DOHH2 (cell line): ENCODE data around the gene APOL5.
A peak's percentile ranks its signal among the peaks of the same experiment; 100 is the strongest.

Experiments
- H3F3A ChIP-seq: fragments of 200-600 bp; sonication (generic), shearing (Covaris generic); 2 replicates; pipeline ENCODE4 v1.6.0; 2016; ENCODE audit warnings: antibody characterized with exemption, mild to moderate bottlenecking; ENCODE audit not compliant: control insufficient read depth, insufficient read depth
- H3K27ac ChIP-seq: fragments of 200-600 bp; sonication (generic); 2 replicates; pipeline ENCODE4 v1.5.1; 2014; ENCODE audit warnings: low read depth, mild to moderate bottlenecking, low read length, moderate library complexity
- H3K27me3 ChIP-seq: fragments of 200-600 bp; sonication (generic); 2 replicates; pipeline ENCODE4 v1.6.1; 2014; ENCODE audit warnings: mild to moderate bottlenecking, low read length, mixed read lengths; ENCODE audit not compliant: control insufficient read depth
- H3K36me3 ChIP-seq: fragments of 200-600 bp; sonication (generic); 2 replicates; pipeline ENCODE4 v1.6.1; 2014; ENCODE audit warnings: mild to moderate bottlenecking, low read length, moderate library complexity, mixed read lengths; ENCODE audit not compliant: control insufficient read depth
- H3K4me1 ChIP-seq: fragments of 200-600 bp; sonication (generic); 2 replicates; pipeline ENCODE4 v1.6.1; 2014; ENCODE audit warnings: mild to moderate bottlenecking, low read length, mixed read lengths; ENCODE audit not compliant: control insufficient read depth
- H3K4me2 ChIP-seq: fragments of 200-600 bp; sonication (generic); 2 replicates; pipeline ENCODE4 v1.6.0; 2014; ENCODE audit warnings: mild to moderate bottlenecking, low read length, moderate library complexity
- H3K4me3 ChIP-seq: fragments of 200-600 bp; sonication (generic); 2 replicates; pipeline ENCODE4 v1.5.1; 2014; ENCODE audit warnings: mild to moderate bottlenecking, low read length, mixed read lengths
- H3K79me2 ChIP-seq: fragments of 200-600 bp; sonication (generic); 2 replicates; pipeline ENCODE4 v1.6.1; 2014; ENCODE audit warnings: mild to moderate bottlenecking, low read length, mixed read lengths; ENCODE audit not compliant: control insufficient read depth
- H3K9me2 ChIP-seq: fragments of 200-600 bp; sonication (generic); replicated peaks from 2 replicates; pipeline ENCODE4 v1.6.1; 2014; ENCODE audit warnings: mild to moderate bottlenecking, low read length, mixed read lengths; ENCODE audit not compliant: control insufficient read depth
- H3K9me3 ChIP-seq: fragments of 200-600 bp; sonication (generic); 2 replicates; pipeline ENCODE4 v1.6.1; 2014; ENCODE audit warnings: antibody characterized with exemption, low read length, mixed read lengths; ENCODE audit not compliant: control insufficient read depth, insufficient read depth
- H4K20me1 ChIP-seq: fragments of 200-600 bp; sonication (generic); 2 replicates; pipeline ENCODE4 v1.6.0; 2014; ENCODE audit warnings: low read depth, mild to moderate bottlenecking, antibody characterized with exemption, low read length, moderate library complexity; ENCODE audit not compliant: control insufficient read depth, insufficient read depth
- CTCF ChIP-seq: fragments of 200-600 bp; sonication (generic); IDR thresholded peaks from one replicate; pipeline ENCODE4 v1.5.1; 2014; ENCODE audit warnings: antibody characterized with exemption, mild to moderate bottlenecking, low read depth, low read length; ENCODE audit not compliant: poor library complexity, severe bottlenecking
- EZH2phosphoT487 ChIP-seq: fragments of 200-600 bp; sonication (generic); IDR thresholded peaks from 2 replicates; pipeline ENCODE4 v1.6.1; 2017; ENCODE audit warnings: borderline replicate concordance, mild to moderate bottlenecking, antibody characterized with exemption, low read length, moderate library complexity, mixed read lengths

Gene APOL5

GRCh38 chr22:35729309-35729698, 11.6 kb downstream of the APOL5 start:
- Histone ChIP-seq H3K9me3 (no peaks in the 10 kb centered on the region), H3K9me2 (no peaks in the 10 kb centered on the region), H3K4me3 (peak overlapping the region; percentile 55), H3F3A (0 out of 2 replicates have a peak, but pooled peaks cover 3% of the 10 kb centered on the region), H3K36me3 (no peaks in the 10 kb centered on the region), H4K20me1 (no peaks in the 10 kb centered on the region), H3K27ac (peak overlapping the region; percentile 50), H3K79me2 (no peaks in the 10 kb centered on the region), H3K4me1 (peaks cover 39% of the 10 kb centered on the region), H3K27me3 (no peaks in the 10 kb centered on the region), H3K4me2 (peak overlapping the region; percentile 65)
- no peak for TF ChIP-seq CTCF
- no peak for TF ChIP-seq EZH2phosphoT487

GRCh38 chr22:35731321-35731720, 13.6 kb downstream of the APOL5 start:
- Histone ChIP-seq H3K9me3 (no peaks in the 10 kb centered on the region), H3F3A (0 out of 2 replicates have a peak, but pooled peaks cover 3% of the 10 kb centered on the region), H3K4me2 (no peak overlapping the region), H3K79me2 (no peaks in the 10 kb centered on the region), H3K27me3 (no peaks in the 10 kb centered on the region), H3K36me3 (no peaks in the 10 kb centered on the region), H3K9me2 (no peaks in the 10 kb centered on the region), H4K20me1 (no peaks in the 10 kb centered on the region), H3K4me3 (no peak overlapping the region), H3K4me1 (peaks cover 38% of the 10 kb centered on the region), H3K27ac (no peak overlapping the region)
- TF ChIP-seq EZH2phosphoT487 (no peak), CTCF (no peak)

GRCh38 chr22:35732116-35732515, 14.4 kb downstream of the APOL5 start:
- no peak overlapping the region for H3K4me2 ChIP-seq
- H4K20me1 ChIP-seq, result no peaks in the 10 kb centered on the region
- no peaks in the 10 kb centered on the region for H3K79me2 ChIP-seq
- TF ChIP-seq CTCF (no peak), EZH2phosphoT487 (no peak)
- no peaks in the 10 kb centered on the region for H3K9me2 ChIP-seq
- no peak overlapping the region for H3K4me3 ChIP-seq
- H3F3A ChIP-seq, result 0 out of 2 replicates have a peak, but pooled peaks cover 3% of the 10 kb centered on the region
- H3K9me3 ChIP-seq, result no peaks in the 10 kb centered on the region
- peaks cover 30% of the 10 kb centered on the region for H3K4me1 ChIP-seq
- H3K36me3 ChIP-seq, result no peaks in the 10 kb centered on the region
- H3K27me3 ChIP-seq, result no peaks in the 10 kb centered on the region
- no peak overlapping the region for H3K27ac ChIP-seq
